CD4-positive, alpha-beta T cell (primary cell): Measurements from ENCODE around the gene DNAL1. TPM values are rescaled to one million over a fixed set of nuclear protein-coding genes. Genes with fewer than 3 reads are reported as not detected.

Source experiments
- ATAC-seq: fragments of 200-7000 bp; cut with Tn5 transposase; one replicate; pipeline ENCODE4 v1.10.0; 2022; ENCODE audit warnings: mild to moderate bottlenecking; ENCODE audit not compliant: poor library complexity
- CTCF ChIA-PET: fragments of 350-600 bp; sonication (Branson Sonifier 250); formaldehyde crosslinking; loops from one replicate; lab custom pipeline; 2021; ENCODE audit warnings: antibody characterized with exemption, inconsistent platforms; lab: Charles Lee
- POLR2A ChIA-PET: fragments of 350-600 bp; sonication (Branson Sonifier 250); formaldehyde crosslinking; loops from one replicate; lab custom pipeline; 2021; ENCODE audit warnings: antibody characterized with exemption, inconsistent platforms; lab: Charles Lee
- DNase-seq, 14 experiments: peaks; one replicate each; pipeline ENCODE4 v3.0.0-alpha.2; 2013 to 2020; ENCODE audit warnings: mixed read lengths in 2 of 14
- H3K27ac ChIP-seq, 2 donors: one replicate each; pipeline versions ENCODE4 v1.5.1 to v1.7.0; 2013; ENCODE audit warnings: low read length in 2 of 2, low read depth in 1 of 2, mild to moderate bottlenecking in 1 of 2
- H3K27me3 ChIP-seq, 2 experiments: 1 replicate in 1 of 2; 2 replicates in 1 of 2; pipeline versions ENCODE4 v1.6.1 to v1.7.0; 2013; ENCODE audit warnings: low read length in 2 of 2, control low read depth in 1 of 2, mild to moderate bottlenecking in 1 of 2, moderate library complexity in 1 of 2; ENCODE audit not compliant: insufficient read depth in 2 of 2, control insufficient read depth in 1 of 2
- H3K36me3 ChIP-seq: one replicate; pipeline ENCODE4 v1.6.1; 2013; ENCODE audit warnings: low read length, control low read depth; ENCODE audit not compliant: insufficient read depth
- H3K4me1 ChIP-seq: one replicate; pipeline ENCODE4 v1.6.1; 2013; ENCODE audit warnings: low read length, control low read depth; ENCODE audit not compliant: insufficient read depth
- H3K4me3 ChIP-seq: one replicate; pipeline ENCODE4 v1.5.1; 2013; ENCODE audit warnings: mild to moderate bottlenecking, low read length, moderate library complexity
- H3K9me3 ChIP-seq, 2 experiments: 1 replicate in 1 of 2; 2 replicates in 1 of 2; pipeline versions ENCODE4 v1.6.1 to v1.7.0; 2013; ENCODE audit warnings: low read length in 2 of 2, mild to moderate bottlenecking in 2 of 2, control low read depth in 1 of 2, moderate library complexity in 1 of 2; ENCODE audit not compliant: control insufficient read depth in 1 of 2, insufficient read depth in 1 of 2
- H3K27ac Mint-ChIP-seq: one replicate; pipeline ENCODE4 v1.8.0; 2020; ENCODE audit warnings: mixed read lengths
- H3K27me3 Mint-ChIP-seq: one replicate; pipeline ENCODE4 v1.8.0; 2021; ENCODE audit warnings: mixed read lengths
- H3K36me3 Mint-ChIP-seq: one replicate; pipeline ENCODE4 v1.8.0; 2021; ENCODE audit warnings: low read depth, mixed read lengths
- H3K4me1 Mint-ChIP-seq: one replicate; pipeline ENCODE4 v1.8.0; 2021; ENCODE audit warnings: low read depth, mixed read lengths
- H3K4me3 Mint-ChIP-seq: one replicate; pipeline ENCODE4 v1.8.0; 2020; ENCODE audit warnings: mild to moderate bottlenecking, mixed read lengths
- H3K9me3 Mint-ChIP-seq: one replicate; pipeline ENCODE4 v1.8.0; 2020; ENCODE audit warnings: mixed read lengths
- CTCF ChIP-seq: fragments of 200-600 bp; IDR thresholded peaks from one replicate; pipeline ENCODE4 v1.8.0; 2022; ENCODE audit warnings: antibody characterized with exemption, mild to moderate bottlenecking
- intact Hi-C, 2 experiments: fragments of 100-400 bp; cut with DNase I in 1 of 2; cut with micrococcal nuclease in 1 of 2; formaldehyde crosslinking; loops; one replicate each; pipeline versions ENCODE4 v1.15.1 to v1.9.0; 2023 to 2025; cut with DNase I, micrococcal nuclease
- total RNA-seq, 174 experiments: library from RNA in 2 of 174; stranded (reverse) in 2 of 174; gene quantifications; one replicate each; pipeline ENCODE4 v1.2.3 and lab custom pipeline; 2021 to 2026

The DNAL1 gene
- total RNA-seq, 2 experiments from 2014 or later, result 2.9 to 3.7 TPM

- H3K4me1 ChIP-seq, result no peaks in the 10 kb centered on the region
- H3K36me3 ChIP-seq, result no peaks in the 10 kb centered on the region
- no peaks in the 10 kb centered on the region for H3K9me3 Mint-ChIP-seq
- ATAC-seq (no peak), DNase-seq (no peak)
- no peaks in the 10 kb centered on the region for H3K27me3 Mint-ChIP-seq
- ChIA-PET POLR2A (no interaction called here), CTCF (no interaction called here)
- TF ChIP-seq CTCF, result no peak
- no peak overlapping the region for H3K27ac Mint-ChIP-seq
- no peaks in the 10 kb centered on the region for H3K9me3 ChIP-seq
- H3K4me3 Mint-ChIP-seq, result no peak overlapping the region
- H3K4me1 Mint-ChIP-seq, result no peaks in the 10 kb centered on the region
- peaks cover 14% of the 10 kb centered on the region for H3K36me3 Mint-ChIP-seq
- no peaks in the 10 kb centered on the region for H3K27me3 ChIP-seq
- no peak overlapping the region for H3K27ac ChIP-seq
- no peak overlapping the region for H3K4me3 ChIP-seq
- intact Hi-C loops, result no loop called here
Observed at GRCh38 chr14:73666583-73666982, 21.8 kb downstream of the DNAL1 start.

- no peak overlapping the region for H3K27ac ChIP-seq
- no peak for DNase-seq
- ChIA-PET POLR2A (interaction anchor here (0.6 kb wide), 1 partner anchor 62 kb away, joined by 4 read pairs; no protein-coding TSS in a partner anchor), CTCF (no interaction called here)
- no peaks in the 10 kb centered on the region for H3K36me3 ChIP-seq
- no peak overlapping the region for H3K4me3 ChIP-seq
- no peaks in the 10 kb centered on the region for H3K4me1 ChIP-seq
- no peaks in the 10 kb centered on the region for H3K27me3 Mint-ChIP-seq
- H3K36me3 Mint-ChIP-seq, result peaks cover 5% of the 10 kb centered on the region
- no peak overlapping the region for H3K4me3 Mint-ChIP-seq
- intact Hi-C loops, result no loop called here
- H3K4me1 Mint-ChIP-seq, result no peaks in the 10 kb centered on the region
- no peak for ATAC-seq
- H3K9me3 Mint-ChIP-seq, result no peaks in the 10 kb centered on the region
- TF ChIP-seq CTCF, result no peak
- no peaks in the 10 kb centered on the region for H3K9me3 ChIP-seq
- no peak overlapping the region for H3K27ac Mint-ChIP-seq
- H3K27me3 ChIP-seq, result no peaks in the 10 kb centered on the region
Observed at GRCh38 chr14:73667854-73668253, 23.1 kb downstream of the DNAL1 start.

GRCh38 chr14:73674986-73675385 is 30.2 kb downstream of the DNAL1 start:
- no peaks in the 10 kb centered on the region for H3K36me3 ChIP-seq
- H3K27ac Mint-ChIP-seq, result no peak overlapping the region
- H3K4me3 ChIP-seq, result no peak overlapping the region
- H3K36me3 Mint-ChIP-seq, result no peaks in the 10 kb centered on the region
- H3K27me3 ChIP-seq, result no peaks in the 10 kb centered on the region
- no peak overlapping the region for H3K4me3 Mint-ChIP-seq
- ATAC-seq, result no peak
- no peaks in the 10 kb centered on the region for H3K4me1 ChIP-seq
- H3K4me1 Mint-ChIP-seq, result no peaks in the 10 kb centered on the region
- H3K27me3 Mint-ChIP-seq, result no peaks in the 10 kb centered on the region
- no peak overlapping the region for H3K27ac ChIP-seq
- ChIA-PET CTCF (interaction anchor here (1.3 kb wide), 1 partner anchor 36 kb away, joined by 3 read pairs; no protein-coding TSS in a partner anchor), POLR2A (no interaction called here)
- intact Hi-C loops, result no loop called here
- DNase-seq, result no peak
- no peaks in the 10 kb centered on the region for H3K9me3 Mint-ChIP-seq
- no peak for TF ChIP-seq CTCF
- no peaks in the 10 kb centered on the region for H3K9me3 ChIP-seq
